ENCODE measurements around the gene PCID2.

GRCh38 chr13:113183450-113184129 lies 24.9 kb downstream of the PCID2 start:
- TF ChIP-seq POLR2A (IDR thresholded peaks at IDR 0.05) (no peak), CTCF (IDR thresholded peaks at IDR 0.05) (no peak), POLR2AphosphoS5 (IDR thresholded peaks at IDR 0.05) (no peak)
